ENCODE results near the gene RBP5.

DNA sequence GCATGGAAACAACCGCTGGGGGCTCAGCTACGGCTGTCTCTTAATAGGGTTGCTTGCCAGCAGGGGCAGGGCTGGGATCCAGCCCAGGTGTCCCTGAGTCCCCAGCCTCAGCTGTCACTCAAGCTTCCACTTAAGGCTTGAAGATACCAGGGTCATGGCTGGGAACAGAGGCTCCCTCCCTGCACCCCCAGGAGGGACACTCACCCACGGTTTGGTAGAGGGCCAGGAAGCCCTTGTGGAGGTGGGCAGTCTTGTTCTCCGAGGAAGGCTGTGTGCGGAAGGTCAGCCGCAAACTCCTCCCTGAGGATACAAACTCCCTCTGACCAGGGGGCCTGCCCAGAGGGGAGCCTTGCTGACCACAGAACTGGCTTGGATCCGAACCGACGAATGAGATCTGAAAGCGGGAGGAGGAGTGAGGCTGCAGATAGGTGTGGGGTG is 27.0 kb downstream of the RBP5 start:
- TF ChIP-seq GATA2 (IDR thresholded peaks at IDR 0.05; ENCODE audit: low read depth, low read length) (no peak), GATA3 (IDR thresholded peaks at IDR 0.05; ENCODE audit: low read depth, low read length) (no peak)

All from SH-SY5Y (cell line).